GM23338 (cell line): ENCODE results near the gene CBX6. TPM values are rescaled to one million over a fixed set of nuclear protein-coding genes. Genes with fewer than 3 reads are reported as not detected.

ENCODE experiments used
- EZH2phosphoT487 ChIP-seq: fragments of 200-600 bp; sonication (generic); IDR thresholded peaks from one replicate; pipeline ENCODE4 v1.8.1; 2018; ENCODE audit warnings: antibody characterized with exemption; ENCODE audit not compliant: unreplicated experiment
- ZNF114 ChIP-seq: fragments of 250-450 bp; sonication (Bioruptor Pico); IDR thresholded peaks from 2 replicates; pipeline ENCODE4 v1.5.0; 2020; ENCODE audit warnings: mild to moderate bottlenecking, moderate library complexity
- polyA plus RNA-seq: library from polyadenylated mRNA; unstranded; fragments of >200 nt; fragmentation: Nextera tagmentation; extraction: Ambion mirVana; gene quantifications from 2 replicates; pipeline ENCODE4 v1.2.1, GENCODE V29; 2016
- total RNA-seq: library from RNA; depleted of rRNA; stranded (reverse); fragments of >200 nt; shearing (Covaris generic); gene quantifications from 2 replicates; pipeline ENCODE4 v1.2.3, GENCODE V29; 2014
- TF ChIP-seq, protein P1 (sequence below), 2 experiments: fragments of 200-600 bp in 1 of 2; sonication (generic) in 1 of 2; conservative IDR thresholded peaks; 2 replicates each; pipeline versions ENCODE4 v1.5.1 to v1.6.1; 2016 to 2017; ENCODE audit warnings: antibody characterized with exemption in 2 of 2, low read depth in 2 of 2, mild to moderate bottlenecking in 2 of 2, moderate library complexity in 1 of 2
- TF ChIP-seq, protein P2 (sequence below): fragments of 250-450 bp; sonication (Bioruptor Pico); IDR thresholded peaks from 2 replicates; pipeline ENCODE4 v1.5.0; 2020; ENCODE audit warnings: mild to moderate bottlenecking, moderate library complexity

CBX6 gene
- total and polyA plus RNA-seq, 2 experiments from 2014 or later, result 18.5 to 23.0 TPM

DNA sequence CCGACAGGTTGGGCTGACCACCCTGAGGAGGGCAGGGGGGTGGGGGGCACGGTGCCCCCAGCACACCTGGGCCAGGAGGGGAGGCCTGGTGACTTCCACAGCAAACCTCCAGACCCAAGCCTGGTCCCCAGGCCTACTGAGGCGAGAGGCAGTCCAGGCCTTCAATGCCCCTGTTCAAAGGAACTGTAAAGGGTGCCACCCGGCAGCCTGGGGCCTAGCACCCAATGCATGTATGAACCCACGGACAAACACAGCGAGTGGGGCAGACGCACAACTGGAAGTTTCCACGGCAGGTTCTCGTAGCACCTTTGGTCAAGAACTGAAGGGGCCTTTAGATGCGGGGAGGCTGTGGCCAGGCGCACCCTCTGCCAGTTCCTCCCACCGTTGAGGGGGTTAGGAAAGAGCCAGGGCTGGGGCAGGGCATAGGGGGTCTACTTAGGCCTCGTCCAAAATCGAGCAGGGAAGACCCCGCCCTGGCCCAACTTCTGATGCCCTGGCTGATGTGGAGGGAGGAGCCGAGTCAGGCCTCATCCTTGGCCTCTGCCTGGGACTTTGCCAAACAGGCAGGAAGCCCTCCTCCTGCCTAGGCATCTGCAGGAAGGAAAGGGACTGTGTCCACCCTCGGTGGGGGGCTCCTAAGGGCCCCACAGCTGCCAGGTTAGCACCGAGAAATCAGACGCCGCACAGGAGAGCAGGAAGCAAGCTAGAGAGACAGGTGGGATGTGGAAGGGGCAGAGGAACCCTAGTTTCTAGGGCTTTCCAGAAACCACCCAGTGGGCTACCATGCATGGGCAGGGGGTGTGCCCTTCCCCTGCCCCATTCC lies 6.6 kb downstream of the CBX6 start (continued):
- no peak for TF ChIP-seq ZNF114 (CRISPR knock-in tag)
- TF ChIP-seq, protein P1, sequence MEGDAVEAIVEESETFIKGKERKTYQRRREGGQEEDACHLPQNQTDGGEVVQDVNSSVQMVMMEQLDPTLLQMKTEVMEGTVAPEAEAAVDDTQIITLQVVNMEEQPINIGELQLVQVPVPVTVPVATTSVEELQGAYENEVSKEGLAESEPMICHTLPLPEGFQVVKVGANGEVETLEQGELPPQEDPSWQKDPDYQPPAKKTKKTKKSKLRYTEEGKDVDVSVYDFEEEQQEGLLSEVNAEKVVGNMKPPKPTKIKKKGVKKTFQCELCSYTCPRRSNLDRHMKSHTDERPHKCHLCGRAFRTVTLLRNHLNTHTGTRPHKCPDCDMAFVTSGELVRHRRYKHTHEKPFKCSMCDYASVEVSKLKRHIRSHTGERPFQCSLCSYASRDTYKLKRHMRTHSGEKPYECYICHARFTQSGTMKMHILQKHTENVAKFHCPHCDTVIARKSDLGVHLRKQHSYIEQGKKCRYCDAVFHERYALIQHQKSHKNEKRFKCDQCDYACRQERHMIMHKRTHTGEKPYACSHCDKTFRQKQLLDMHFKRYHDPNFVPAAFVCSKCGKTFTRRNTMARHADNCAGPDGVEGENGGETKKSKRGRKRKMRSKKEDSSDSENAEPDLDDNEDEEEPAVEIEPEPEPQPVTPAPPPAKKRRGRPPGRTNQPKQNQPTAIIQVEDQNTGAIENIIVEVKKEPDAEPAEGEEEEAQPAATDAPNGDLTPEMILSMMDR (conservative IDR thresholded peaks at IDR 0.05; ENCODE audit: low read depth in 2 of 2), result no peak
- TF ChIP-seq EZH2phosphoT487, result no peak
- TF ChIP-seq, protein P2, sequence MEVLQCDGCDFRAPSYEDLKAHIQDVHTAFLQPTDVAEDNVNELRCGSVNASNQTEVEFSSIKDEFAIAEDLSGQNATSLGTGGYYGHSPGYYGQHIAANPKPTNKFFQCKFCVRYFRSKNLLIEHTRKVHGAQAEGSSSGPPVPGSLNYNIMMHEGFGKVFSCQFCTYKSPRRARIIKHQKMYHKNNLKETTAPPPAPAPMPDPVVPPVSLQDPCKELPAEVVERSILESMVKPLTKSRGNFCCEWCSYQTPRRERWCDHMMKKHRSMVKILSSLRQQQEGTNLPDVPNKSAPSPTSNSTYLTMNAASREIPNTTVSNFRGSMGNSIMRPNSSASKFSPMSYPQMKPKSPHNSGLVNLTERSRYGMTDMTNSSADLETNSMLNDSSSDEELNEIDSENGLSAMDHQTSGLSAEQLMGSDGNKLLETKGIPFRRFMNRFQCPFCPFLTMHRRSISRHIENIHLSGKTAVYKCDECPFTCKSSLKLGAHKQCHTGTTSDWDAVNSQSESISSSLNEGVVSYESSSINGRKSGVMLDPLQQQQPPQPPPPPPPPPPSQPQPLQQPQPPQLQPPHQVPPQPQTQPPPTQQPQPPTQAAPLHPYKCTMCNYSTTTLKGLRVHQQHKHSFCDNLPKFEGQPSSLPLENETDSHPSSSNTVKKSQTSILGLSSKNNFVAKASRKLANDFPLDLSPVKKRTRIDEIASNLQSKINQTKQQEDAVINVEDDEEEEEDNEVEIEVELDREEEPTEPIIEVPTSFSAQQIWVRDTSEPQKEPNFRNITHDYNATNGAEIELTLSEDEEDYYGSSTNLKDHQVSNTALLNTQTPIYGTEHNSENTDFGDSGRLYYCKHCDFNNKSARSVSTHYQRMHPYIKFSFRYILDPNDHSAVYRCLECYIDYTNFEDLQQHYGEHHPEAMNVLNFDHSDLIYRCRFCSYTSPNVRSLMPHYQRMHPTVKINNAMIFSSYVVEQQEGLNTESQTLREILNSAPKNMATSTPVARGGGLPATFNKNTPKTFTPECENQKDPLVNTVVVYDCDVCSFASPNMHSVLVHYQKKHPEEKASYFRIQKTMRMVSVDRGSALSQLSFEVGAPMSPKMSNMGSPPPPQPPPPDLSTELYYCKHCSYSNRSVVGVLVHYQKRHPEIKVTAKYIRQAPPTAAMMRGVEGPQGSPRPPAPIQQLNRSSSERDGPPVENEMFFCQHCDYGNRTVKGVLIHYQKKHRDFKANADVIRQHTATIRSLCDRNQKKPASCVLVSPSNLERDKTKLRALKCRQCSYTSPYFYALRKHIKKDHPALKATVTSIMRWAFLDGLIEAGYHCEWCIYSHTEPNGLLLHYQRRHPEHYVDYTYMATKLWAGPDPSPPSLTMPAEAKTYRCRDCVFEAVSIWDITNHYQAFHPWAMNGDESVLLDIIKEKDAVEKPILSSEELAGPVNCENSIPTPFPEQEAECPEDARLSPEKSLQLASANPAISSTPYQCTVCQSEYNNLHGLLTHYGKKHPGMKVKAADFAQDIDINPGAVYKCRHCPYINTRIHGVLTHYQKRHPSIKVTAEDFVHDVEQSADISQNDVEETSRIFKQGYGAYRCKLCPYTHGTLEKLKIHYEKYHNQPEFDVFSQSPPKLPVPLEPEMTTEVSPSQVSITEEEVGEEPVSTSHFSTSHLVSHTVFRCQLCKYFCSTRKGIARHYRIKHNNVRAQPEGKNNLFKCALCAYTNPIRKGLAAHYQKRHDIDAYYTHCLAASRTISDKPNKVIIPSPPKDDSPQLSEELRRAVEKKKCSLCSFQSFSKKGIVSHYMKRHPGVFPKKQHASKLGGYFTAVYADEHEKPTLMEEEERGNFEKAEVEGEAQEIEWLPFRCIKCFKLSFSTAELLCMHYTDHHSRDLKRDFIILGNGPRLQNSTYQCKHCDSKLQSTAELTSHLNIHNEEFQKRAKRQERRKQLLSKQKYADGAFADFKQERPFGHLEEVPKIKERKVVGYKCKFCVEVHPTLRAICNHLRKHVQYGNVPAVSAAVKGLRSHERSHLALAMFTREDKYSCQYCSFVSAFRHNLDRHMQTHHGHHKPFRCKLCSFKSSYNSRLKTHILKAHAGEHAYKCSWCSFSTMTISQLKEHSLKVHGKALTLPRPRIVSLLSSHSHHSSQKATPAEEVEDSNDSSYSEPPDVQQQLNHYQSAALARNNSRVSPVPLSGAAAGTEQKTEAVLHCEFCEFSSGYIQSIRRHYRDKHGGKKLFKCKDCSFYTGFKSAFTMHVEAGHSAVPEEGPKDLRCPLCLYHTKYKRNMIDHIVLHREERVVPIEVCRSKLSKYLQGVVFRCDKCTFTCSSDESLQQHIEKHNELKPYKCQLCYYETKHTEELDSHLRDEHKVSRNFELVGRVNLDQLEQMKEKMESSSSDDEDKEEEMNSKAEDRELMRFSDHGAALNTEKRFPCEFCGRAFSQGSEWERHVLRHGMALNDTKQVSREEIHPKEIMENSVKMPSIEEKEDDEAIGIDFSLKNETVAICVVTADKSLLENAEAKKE (CRISPR knock-in tag), result no peak
